Activated naive CD4-positive, alpha-beta T cell treated with anti-CD3 and anti-CD28 coated beads, Interleukin-2, amount 50 U/mL, for 16 hours (primary cell): ENCODE results near the gene P4HA1.
"Not testable (repeated sequence)": the region's sequence is repeated elsewhere in the genome, so short reads cannot be mapped to it uniquely, and the experiment has no call there.

Source experiments
- DNase-seq: peaks from one replicate; pipeline ENCODE4 v3.0.0-alpha.2; 2020

P4HA1 gene

DNA sequence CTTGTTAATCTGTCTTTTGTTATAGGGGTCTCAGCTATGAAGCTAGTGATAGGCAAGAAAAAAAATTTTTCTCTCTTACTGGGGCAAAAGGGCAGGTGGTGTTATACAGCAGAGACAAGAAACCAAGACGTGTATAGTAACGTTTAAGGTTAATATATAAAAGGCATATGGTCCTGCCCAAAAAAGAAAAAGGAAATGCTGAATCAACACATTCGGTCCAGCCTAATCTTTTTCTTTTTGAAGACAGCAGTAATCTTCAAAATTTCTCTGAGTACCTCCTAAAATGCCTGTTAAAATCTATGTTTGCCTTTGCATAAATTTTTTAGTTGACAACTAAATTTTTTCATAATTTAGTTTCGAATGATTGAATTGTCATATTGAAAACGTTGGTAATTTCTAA, 54.5 kb downstream of the P4HA1 start:
- DNase-seq, result no peak

DNA sequence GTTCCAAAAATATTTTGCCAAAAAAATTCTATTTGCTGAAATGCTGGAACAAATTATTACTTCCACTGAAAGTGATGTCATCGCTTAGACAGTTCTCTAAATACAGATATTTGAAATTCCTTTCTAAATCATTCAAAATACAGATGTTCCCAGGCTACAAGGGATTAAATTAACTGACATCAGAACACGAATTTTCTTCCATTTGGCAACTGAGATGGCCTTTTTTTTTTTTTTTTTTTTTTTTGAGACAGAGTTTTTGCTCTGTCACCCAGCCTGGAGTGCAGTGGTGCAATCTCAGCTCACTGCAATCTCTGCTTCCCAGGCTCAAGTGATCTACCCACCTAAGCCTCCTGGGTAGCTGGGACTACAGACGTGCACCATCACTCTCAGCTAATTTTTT, 57.0 kb downstream of the P4HA1 start:
- DNase-seq, result no peak

DNA sequence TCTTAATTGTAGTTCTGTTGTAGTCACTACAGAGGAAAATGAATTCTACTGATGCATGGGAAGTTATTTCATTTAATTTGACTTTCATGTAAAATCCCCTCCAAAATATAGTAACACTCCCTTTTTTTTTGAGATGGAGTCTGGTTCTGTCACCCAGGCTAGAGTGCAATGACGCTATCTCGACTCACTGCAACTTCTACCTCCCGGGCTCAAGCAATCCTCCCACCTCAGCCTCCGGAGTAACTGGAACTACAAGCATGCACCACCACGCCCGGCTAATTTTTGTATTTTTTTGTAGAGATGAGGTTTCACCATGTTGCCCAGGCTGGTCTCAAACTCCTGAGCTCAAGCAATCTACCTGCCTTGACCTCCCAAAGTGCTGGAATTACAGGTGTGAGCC, 60.4 kb downstream of the P4HA1 start:
- DNase-seq, result not testable (repeated sequence)

DNA sequence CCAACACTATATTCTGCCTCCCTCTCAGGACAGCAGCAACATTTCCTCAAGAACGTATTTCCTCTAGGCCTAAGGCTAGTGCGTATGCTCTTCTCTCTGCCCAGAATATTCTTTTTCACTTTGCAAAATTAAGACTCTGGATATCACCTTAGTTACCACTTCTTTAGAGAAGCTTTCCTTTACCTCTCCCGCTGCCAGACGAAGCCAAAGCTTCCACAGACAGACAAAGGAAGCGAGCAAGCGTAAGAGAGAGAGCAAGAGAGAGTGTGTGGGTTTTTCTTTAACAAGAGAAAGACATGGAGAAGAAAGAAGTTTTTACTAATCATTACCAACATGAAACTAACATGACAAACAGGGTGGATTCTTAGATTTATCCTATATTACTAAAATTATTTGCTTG, 64.1 kb downstream of the P4HA1 start:
- no peak for DNase-seq

DNA sequence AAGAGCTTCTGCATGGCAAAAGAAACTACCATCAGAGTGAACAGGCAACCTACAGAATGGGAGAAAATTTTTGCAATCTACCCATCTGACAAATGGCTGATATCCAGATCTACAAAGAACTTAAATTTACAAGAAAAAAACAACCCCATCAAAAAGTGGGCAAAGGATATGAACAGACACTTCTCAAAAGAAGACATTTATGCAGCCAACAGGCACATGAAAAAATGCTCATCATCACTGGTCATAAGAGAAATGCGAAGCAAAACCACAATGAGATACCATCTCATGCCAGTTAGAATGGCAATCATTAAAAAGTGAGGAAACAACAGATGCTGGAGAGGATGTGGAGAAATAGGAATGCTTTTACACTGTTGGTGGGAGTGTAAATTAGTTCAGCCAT, 70.0 kb downstream of the P4HA1 start:
- not testable (repeated sequence) for DNase-seq

DNA sequence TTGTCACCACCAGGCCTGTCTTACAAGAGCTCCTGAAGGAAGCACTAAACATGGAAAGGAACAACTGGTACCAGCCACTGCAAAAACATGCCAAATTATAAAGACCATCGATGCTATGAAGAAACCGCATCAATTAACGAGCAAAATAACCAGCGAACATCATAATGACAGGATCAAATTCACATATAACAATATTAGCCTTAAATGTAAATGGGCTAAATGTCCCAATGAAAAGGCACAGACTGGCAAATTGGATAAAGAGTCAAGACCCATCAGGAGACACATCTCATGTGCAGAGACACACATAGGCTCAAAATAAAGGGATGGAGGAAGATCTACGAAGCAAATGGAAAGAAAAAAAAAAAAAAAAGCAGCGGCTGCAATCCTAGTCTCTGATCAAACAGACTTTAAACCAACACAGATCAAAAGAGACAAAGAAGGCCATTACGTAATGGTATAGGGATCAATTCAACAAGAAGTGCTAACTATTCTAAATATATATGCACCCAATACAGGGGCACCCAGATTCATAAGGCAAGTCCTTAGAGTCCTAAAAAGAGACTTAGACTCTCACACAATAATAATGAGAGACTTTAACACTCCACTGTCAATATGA, 73.1 kb downstream of the P4HA1 start:
- DNase-seq, result not testable (repeated sequence)

DNA sequence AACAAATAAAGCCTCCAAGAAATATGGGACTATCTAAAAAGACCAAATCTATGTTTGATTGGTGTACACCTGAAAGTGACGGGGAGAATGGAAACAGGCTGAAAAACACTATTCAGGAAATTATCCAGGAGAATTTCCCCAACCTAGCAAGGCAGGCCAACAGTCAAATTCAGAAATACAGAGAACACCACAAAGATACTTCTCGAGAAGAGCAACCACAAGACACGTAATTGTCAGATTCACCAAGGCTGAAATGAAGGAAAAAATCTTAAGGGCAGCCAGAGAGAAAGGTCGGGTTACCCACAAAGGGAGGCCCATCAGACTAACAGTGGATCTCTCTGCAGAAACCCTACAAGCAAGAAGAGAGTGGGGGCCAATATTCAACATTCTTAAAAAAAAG, 73.7 kb downstream of the P4HA1 start:
- not testable (repeated sequence) for DNase-seq

DNA sequence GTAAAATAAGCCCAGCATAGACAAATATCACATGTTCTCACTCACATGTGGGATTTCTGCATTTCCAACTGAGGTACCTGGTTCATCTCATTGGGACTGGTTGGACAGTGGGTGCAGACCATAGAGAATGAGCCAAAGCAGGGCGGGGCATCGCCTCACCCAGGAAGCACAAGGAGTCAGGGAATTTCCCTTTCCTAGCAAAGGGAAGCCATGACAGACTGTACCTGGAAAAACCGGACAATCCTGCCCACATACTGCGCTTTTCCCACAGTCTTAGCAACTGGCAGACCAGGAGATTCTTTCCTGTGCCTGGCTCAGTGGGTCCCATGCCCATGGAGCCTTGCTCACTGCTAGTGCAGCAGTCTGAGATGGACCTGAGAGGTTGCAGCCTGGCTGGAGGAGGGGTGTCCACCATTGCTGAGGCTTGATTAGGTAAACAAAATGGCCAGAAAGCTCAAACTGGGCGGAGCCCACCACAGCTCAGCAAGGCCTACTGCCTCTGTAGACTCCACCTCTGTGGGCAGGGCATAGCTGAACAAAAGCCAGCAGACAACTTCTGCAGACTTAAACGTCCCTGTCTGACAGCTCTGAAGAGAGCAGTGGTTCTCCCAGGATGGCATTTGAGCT, 75.0 kb downstream of the P4HA1 start:
- DNase-seq, result not testable (repeated sequence)

DNA sequence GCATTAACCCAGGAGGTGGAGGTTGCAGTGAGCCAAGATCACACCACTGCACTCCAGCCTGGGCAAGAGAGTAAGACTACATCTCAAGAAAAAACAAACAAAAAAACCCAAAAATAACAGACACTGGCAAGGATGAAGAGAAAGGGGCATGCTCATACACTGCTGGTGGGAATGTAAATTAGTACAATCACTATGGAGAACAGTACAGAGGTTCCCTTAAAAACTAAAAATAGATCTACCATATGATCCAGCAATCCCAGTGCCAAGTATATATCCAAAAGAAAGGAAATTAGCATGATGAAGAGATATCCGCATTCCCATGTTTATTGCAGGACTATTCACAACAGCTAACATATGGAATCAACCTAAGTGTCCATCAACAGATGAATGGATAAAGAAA, 75.6 kb downstream of the P4HA1 start:
- DNase-seq, result no peak

DNA sequence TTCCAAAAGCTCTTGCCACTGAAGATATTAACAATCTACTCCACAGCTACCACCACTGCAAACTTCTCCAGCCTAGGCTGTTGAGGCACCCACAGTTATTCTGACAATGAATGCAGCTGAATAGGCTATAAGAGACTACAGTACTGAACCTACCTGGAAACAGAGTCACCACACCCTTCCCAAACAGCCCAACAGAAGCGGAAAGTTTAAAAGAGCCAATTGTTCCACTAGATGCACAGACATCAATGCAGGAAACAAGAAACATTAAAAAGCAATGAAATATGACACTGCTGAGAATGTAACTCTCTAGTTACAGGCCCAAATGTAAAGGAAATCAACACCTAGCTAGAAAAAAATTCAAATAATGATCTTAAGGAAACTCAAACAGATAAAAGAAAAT, 77.6 kb downstream of the P4HA1 start:
- no peak for DNase-seq

DNA sequence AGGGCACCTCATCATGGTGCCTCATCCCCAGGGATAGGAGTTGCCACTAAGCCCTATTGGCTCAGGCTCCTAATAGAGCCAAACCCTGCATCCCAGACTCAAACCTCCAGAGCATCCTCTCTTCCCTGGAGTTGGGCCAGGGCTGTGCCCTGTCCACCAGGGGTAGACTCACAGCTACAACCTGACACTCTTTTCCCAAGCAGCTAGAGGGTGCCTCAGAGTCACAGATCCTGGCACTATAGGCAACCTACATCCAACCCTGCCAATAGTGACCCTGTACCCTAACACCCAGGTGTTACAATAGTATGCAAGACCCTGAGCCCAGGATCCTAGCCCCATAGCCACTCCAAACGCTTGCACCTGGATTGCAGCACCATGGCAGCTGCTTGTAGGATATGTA, 78.0 kb downstream of the P4HA1 start:
- no peak for DNase-seq

DNA sequence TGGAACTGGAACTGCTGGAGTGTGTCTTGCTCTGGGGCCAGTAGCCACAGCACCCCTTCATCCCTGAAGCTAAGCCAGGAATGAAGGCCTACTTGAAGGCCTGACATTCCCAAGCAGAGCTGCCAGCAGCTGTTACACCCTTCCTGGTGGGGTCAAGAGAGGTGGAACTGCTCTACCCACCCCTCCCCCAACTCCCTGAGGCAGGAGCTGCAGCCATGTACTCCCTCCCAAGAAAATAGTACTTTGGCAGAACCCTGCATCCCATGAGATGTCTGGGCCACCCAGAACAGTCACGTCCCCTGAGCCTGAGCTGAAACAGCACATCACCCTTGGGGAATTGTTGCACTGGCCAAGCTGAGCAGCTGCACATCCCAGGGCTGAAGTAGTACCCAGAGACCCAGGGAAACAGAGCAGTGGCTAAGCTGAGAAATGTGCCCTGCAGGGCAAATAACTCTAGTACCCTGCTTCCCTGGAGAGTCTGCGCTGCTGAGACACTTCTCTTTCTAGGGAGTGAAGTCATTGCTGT, 78.6 kb downstream of the P4HA1 start:
- DNase-seq, result no peak

DNA sequence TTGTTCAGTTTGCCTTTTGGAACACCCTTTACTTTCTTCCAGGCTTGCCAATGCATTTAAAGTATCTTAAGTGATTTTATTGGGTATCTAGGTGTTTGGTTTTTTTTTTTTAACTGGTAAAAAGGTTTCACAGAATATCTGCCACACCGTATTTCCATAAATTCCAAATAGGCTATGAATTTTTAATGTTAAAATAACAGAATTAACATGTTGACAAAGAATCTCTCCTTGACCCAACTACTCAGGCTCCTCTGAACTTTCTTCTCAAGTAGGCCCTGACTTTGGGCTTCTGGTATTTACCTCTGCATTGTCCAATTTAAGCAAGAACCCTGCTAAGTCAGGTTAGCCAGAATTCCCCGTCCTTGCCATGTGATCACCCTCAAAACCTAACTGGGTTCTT, 80.9 kb downstream of the P4HA1 start:
- DNase-seq, result no peak

DNA sequence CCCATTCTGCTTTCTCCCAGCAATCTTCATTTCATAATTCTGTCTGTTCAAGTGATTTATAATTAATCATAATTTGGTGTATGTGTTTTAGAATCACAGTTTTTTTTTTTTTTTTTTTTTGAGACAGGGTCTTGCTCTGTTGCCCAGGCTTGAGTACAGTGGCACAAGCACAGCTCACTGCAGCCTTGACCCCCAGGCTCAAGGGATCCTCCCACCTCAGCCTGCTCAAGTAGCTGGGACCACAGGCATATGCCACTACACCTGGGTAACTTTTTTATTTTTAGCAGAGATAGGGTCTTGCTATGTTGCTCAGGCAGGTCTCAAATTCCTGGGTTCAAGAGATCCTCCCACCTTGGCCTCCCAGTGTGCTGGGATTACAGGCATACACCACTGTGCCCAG, 92.8 kb downstream of the P4HA1 start:
- DNase-seq, result no peak

DNA sequence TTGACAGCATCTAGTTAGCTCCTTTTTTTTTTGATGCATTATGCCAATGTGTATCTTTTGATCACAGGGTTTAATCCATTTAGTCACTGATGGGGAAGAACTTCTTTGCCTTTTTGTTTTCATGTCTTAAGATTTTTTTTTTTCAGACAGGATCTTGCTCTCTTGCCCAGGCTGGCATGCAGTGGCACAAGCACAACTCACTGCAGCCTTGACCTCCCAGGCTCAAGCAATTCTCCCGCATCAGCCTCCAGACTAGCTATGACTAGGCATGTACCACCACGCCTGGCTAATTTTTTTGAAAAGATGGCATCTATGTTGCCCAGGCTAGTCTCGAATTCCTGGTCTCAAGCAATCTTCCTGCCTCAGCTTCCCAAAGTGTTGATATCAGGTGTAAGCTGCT, 95.7 kb downstream of the P4HA1 start:
- no peak for DNase-seq

DNA sequence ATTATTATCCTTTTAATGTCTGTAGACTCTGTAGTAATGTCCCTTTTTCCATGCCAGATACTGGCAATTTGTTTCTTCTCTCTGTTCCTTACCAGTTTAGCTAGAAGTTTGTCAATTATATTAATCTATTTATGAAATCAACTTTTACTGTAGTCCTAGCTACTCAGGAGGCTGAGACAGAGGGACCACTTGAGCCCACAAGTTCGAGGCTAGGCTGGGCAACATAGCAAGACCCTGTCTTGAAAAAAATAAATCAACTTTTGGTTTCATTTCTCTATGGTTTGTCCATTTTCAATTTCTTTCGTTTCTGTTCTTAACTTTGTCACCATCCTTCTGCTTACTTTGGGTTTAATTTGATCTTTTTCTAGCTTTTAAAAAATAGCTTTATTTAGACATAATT, 99.6 kb downstream of the P4HA1 start:
- DNase-seq, result no peak

DNA sequence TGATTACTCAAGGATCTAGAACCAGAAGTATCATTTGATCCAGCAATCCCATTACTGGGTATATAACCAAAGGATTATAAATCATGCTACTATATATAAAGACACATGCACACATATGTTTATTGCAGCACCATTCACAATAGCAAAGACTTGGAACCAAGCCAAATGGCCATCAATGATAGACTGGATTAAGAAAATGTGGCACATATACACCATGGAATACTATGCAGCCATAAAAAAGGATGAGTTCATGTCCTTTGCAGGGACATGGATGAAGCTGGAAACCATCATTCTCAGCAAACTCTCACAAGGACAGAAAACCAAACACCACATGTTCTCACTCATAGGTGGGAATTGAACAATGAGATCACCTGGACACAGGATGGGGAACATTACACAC, 101.2 kb downstream of the P4HA1 start:
- not testable (repeated sequence) for DNase-seq

DNA sequence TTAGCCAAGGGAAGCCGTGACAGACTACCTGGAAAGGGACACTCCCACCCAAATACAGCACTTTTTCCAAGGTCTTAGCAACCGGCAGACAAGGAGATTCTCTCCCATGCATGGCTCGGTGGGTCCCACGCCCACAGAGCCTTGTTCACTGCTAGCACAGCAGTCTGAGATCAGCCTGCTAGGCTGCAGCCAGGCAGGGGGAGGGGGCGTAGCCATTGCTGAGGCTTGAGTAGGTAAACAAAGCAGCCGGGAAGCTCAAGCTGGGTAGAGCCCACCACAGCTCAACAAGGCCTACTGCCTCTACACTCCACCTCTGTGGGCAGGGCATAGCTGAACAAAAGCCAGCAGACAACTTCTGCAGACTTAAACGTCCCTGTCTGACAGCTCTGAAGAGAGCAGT, 106.9 kb downstream of the P4HA1 start:
- DNase-seq, result not testable (repeated sequence)

DNA sequence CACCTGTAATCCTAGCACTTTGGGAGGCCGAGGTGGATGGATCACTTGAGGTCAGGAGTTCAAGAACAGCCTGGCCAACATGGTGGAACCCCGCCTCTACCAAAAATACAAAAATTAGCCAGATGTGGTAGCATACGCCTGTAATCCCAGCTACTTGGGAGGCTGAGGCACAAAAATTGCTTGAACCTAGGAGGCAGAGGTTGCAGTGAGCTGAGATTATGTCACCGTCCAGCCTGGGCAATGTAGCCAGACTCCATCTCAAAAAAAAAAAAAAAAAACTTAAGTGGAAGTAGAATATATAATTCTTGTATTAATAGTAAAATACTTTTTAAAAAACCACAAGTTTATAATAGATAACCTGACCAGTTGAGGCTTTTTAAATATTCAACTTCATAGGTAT, 112.0 kb downstream of the P4HA1 start:
- not testable (repeated sequence) for DNase-seq

DNA sequence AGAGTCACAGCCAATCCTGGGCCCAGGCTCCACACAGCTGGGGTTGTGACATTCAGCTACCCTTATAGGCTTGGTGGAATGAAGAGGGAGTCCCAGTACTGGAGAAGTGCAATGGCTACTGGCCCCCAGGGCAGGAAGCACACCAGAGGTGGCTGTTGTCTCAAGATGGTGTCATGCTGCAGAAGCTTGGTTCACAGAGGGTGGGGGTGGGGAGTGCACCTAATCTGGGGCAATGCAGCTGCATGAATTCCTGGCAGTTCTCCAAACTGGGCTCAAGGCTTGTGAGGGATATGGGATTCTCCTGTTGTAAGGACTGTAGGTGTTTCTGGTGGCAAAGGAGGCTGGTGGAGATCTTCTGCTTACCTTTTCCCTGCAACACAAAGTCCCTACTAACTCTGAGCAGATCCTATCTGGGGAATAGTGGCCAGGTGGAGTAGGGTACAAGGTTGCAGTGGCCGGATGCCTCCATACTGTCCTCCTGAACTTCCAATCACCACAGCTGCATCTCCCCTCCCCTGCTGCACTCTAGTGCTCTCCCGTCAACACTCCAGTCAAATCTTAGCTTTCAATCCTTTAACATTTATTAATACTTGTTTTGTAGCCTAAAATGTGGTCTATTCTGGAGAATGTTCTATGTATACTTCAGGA, 114.7 kb downstream of the P4HA1 start:
- no peak for DNase-seq

DNA sequence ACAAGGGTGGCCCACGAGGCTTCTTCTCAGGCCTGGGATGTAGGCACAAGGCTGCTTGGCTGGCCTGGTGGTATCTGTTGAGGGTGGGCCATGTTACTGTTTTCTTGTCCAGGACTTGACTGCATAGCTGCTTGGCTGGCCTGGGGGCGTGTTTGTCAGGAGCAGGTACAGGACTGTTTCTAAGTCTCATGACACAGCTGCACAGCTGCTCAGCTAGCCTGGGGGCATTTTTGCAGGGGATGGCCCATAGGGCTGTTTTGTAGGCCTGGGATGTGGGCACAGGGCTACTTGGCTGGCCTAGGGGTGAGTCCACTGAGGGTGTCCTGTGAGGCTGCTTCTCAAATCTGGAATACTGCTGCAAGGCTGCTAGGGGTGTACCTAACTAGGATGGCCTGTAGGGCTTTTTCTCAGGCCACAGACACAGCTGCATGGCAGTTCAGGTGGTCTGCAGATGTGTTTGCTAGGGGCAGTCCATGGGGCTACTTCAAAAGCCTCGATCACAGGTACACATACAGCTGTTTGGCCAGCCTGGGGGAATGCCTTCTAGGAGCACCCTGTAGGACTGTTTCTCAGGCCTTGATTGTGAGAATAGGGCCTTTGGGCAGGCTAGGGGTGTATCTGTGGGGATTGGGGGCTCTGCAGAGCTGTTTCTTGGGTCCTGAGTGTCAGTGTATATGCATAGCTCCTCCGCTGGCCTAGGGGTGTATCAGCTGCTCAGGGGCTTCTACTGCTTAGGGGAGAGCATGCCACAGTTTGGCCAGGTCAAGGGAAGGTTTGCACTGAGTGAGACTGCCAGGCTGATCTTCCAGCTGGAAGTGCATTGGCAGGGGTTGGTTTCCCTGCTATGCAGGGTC, 115.4 kb downstream of the P4HA1 start:
- DNase-seq, result no peak

DNA sequence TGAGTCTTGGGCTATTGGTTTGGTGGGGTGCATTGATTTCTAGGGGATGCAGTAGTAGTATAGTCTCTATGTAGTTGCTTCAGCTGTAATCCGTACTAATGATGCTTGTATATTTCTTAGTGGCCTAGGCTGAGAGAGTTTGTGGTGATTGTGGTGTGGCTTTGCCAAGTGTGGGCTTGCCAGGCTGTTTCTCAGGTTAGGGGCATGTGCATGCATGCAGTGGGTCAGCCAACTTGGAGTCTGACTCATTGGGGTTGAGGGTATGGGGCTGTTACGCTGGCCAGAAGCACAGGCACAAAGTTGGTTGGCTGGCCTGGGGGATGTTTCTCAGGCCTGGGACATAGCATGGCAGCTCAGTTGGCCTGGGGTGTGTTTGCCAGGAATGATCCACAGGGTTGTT, 116.3 kb downstream of the P4HA1 start:
- DNase-seq, result no peak

DNA sequence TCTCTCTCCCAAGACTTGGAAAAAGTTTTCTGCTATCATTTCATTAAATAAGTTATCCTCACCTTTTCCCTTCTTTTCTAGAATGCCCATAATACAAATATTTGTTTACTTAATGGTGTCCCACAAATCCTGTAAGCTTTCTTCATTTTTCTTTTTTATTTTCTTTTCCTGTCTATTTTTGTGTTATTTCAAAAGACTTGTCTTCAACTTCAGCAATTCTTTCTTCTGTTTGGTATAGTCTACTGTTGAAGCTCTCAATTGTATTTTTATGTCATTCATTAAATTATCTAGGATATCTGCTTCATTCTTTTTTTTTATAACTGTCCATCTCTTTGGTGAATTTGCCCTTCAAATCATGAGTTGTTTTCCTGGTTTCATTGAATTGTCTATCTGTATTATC, 117.0 kb downstream of the P4HA1 start:
- DNase-seq, result no peak
